Measurements from ENCODE around the gene NUP210. TPM values are rescaled to one million over a fixed set of nuclear protein-coding genes. Genes with fewer than 3 reads are reported as not detected.

NUP210 gene
- total and polyA plus RNA-seq, 3 donors from 2014 or later = 26.2 to 44.0 (median 37.4) TPM

- no peak for DNase-seq
- H3K9me3 ChIP-seq = no peaks in the 10 kb centered on the region
- intact Hi-C loops (cut with DNase I; ENCODE audit: low total_unique reads) = no loop called here
- H3K4me1 ChIP-seq = no peaks in the 10 kb centered on the region
- no peaks in the 10 kb centered on the region for H3K27me3 ChIP-seq
- TF ChIP-seq CTCF (IDR thresholded peaks at IDR 0.05) (no peak), POLR2A (IDR thresholded peaks at IDR 0.05) (no peak)
- no peak overlapping the region for H3K27ac ChIP-seq
- no peak overlapping the region for H3K4me3 ChIP-seq
- 86 to 93% methylated on average over 9 to 11 of the region's 11 CpGs for WGBS, 2 donors
- no peaks in the 10 kb centered on the region for H3K36me3 ChIP-seq (ENCODE audit: low read depth, missing control alignments)
Observed at GRCh38 chr3:13324835-13325501, 95.2 kb downstream of the NUP210 start.

DNA sequence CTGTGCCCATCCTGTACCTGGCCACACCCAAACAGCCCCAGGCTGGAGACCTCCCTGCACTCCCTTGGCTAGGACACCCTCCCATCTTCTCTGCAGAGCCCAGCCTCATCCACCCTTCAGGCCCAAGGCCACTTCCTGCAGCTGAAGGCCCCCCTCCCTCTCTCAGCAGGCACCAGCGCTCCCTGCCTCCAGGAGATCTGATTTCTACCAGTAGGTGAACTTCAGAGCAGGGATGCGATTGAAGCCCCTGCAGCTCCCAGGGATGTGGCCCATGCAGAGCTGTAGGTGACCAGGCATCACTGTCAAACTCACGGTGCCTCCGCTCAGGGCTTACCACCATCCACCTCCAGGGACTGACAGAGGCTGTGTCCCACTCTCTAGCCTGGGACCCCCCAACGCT is 96.3 kb downstream of the NUP210 start:
- TF ChIP-seq POLR2A (IDR thresholded peaks at IDR 0.05) (no peak), CTCF (IDR thresholded peaks at IDR 0.05) (no peak)
- intact Hi-C loops (cut with DNase I; ENCODE audit: low total_unique reads) = no loop called here
- WGBS, 2 donors = 94 to 95% methylated on average over 5 of the region's 5 CpGs
- Histone ChIP-seq H3K4me1 (no peaks in the 10 kb centered on the region), H3K4me3 (no peak overlapping the region), H3K36me3 (ENCODE audit: low read depth, missing control alignments) (no peaks in the 10 kb centered on the region), H3K27me3 (no peaks in the 10 kb centered on the region), H3K27ac (no peak overlapping the region), H3K9me3 (no peaks in the 10 kb centered on the region)
- no peak for DNase-seq

DNA sequence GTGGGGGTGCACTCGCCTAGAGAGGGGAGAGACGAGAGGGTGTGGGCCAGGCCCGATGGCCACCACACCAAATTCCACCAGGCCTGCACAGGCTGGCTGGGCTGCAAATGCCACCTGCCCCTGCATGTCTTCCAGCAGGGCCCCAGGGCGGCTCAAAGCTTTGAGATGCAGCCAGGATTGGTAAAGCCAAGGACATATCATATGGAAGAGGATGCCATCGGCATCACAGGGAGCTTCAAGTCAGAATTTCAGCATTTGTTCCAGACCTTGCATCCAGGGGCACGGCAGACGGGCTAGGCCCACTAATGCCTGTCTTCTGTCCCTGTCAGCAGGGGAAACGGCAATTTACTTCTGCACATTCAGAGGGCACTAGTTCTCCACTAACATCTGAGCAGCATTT is 97.8 kb downstream of the NUP210 start:
- Histone ChIP-seq H3K27me3 (no peaks in the 10 kb centered on the region), H3K27ac (no peak overlapping the region), H3K9me3 (no peaks in the 10 kb centered on the region), H3K4me1 (no peaks in the 10 kb centered on the region), H3K4me3 (no peak overlapping the region), H3K36me3 (ENCODE audit: low read depth, missing control alignments) (no peaks in the 10 kb centered on the region)
- no peak for DNase-seq
- WGBS, 2 donors = 92 to 97% methylated on average over 5 to 8 of the region's 8 CpGs
- intact Hi-C loops (cut with DNase I; ENCODE audit: low total_unique reads) = no loop called here
- TF ChIP-seq POLR2A (IDR thresholded peaks at IDR 0.05) = no peak

DNA sequence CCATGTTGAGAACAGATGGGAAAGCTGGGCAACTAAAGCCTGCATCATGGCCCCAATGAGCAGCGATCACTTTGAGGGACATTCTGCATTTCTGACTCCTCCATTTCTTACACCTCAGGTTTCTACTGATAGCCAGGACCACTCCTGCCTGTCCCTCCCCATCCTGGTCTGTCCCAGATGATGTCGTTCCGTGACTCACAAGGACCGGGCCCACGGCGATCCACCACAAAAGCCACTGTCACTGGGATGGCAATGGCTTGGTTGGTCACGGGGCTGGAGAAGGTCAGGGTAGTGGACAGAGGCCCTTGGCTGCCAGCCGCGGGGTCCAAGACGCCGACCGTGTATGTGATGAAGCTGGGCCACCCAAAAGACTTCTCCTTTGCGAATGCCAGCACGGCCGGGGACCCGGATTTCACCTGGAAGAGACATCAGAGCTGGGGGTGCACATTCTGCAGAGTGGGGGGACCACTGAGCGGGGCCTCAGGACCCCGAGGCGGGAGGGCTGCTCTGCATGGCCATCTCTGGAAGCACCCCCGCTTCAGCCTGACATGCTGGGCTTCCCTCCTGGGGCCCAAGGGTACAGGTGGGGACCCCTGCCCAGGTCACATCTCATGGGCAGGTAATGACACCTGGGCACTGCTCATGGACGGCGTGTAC is 100.4 kb downstream of the NUP210 start:
- 95 to 96% methylated on average over 20 to 22 of the region's 22 CpGs for WGBS, 2 donors
- no peaks in the 10 kb centered on the region for H3K9me3 ChIP-seq
- H3K4me3 ChIP-seq = no peak overlapping the region
- no peak overlapping the region for H3K27ac ChIP-seq
- no peaks in the 10 kb centered on the region for H3K36me3 ChIP-seq (ENCODE audit: low read depth, missing control alignments)
- TF ChIP-seq CTCF (IDR thresholded peaks at IDR 0.05) (no peak), POLR2A (IDR thresholded peaks at IDR 0.05) (no peak)
- intact Hi-C loops (cut with DNase I; ENCODE audit: low total_unique reads) = no loop called here
- DNase-seq = no peak
- H3K4me1 ChIP-seq = no peaks in the 10 kb centered on the region
- no peaks in the 10 kb centered on the region for H3K27me3 ChIP-seq

DNA sequence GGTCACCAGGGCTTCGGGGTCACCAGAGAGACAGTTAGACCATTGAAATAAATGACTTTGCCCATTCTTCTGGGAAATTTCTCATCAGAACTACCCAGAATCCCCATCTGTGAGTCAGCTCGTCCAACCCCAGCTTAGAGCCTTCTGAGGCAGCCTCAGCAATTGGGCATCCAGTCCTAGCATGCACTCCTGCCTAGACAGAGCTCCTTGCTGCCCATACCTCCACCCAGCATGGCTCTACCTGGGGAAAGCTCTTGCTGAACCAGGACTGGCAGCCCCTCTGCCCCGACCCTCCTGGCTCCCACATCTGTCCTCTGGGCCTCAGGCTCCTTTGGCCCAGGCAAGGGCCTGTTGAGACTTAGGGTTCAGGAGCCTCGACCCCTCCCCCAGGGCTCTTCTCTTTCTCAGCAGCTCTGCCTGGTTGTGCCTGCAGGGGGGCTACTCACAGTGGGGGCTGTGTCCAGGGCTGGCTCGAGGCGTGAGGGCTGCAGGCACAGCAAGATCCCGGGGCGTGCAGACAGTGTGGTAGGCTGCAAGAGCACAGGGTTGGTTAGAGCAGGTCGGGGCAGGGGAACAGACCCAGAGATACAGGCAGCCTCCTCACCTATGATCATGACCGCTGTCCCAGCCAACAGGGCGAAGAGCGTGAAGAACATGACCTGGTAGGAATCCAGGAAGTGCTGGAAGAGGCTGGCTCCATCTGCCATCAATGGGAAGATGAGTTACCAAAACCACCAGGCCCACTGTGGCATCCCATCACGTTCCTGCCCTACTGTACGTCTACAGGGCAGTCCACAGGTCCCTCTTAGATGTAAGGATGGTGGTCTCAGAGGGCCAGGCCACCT is 101.3 kb downstream of the NUP210 start:
- TF ChIP-seq POLR2A (IDR thresholded peaks at IDR 0.05) = no peak
- no peak for TF ChIP-seq CTCF (IDR thresholded peaks at IDR 0.05)
- no peak for DNase-seq
- H3K4me1 ChIP-seq = no peaks in the 10 kb centered on the region
- H3K36me3 ChIP-seq (ENCODE audit: low read depth, missing control alignments) = no peaks in the 10 kb centered on the region
- no peaks in the 10 kb centered on the region for H3K27me3 ChIP-seq
- no peaks in the 10 kb centered on the region for H3K9me3 ChIP-seq
- 90 to 92% methylated on average over 12 to 14 of the region's 14 CpGs for WGBS, 2 donors
- no peak overlapping the region for H3K4me3 ChIP-seq
- H3K27ac ChIP-seq = no peak overlapping the region
- intact Hi-C loops (cut with DNase I; ENCODE audit: low total_unique reads) = no loop called here

All from testis (tissue), 3 donors.